ENCODE results near the gene CSRP3.
"Not testable (repeated sequence)": the region's sequence is repeated elsewhere in the genome, so short reads cannot be mapped to it uniquely, and the experiment has no call there.

The CSRP3 gene

GRCh38 chr11:19156892-19157291, 44.9 kb downstream of the CSRP3 start:
- Histone ChIP-seq H3K27me3 (ENCODE audit: control insufficient read depth in 1 of 2, insufficient read depth in 2 of 2, low read length in 2 of 2) (no peaks in the 10 kb centered on the region), H3K4me1 (ENCODE audit: insufficient read depth, low read length) (no peaks in the 10 kb centered on the region), H3K4me3 (ENCODE audit: low read depth in 1 of 2, low read length in 2 of 2) (no peak overlapping the region), H3K36me3 (ENCODE audit: insufficient read depth, low read length) (peaks cover 15% of the 10 kb centered on the region), H3K9me3 (ENCODE audit: low read length) (no peaks in the 10 kb centered on the region), H3K9ac (ENCODE audit: low read length) (no peak overlapping the region), H3K27ac (ENCODE audit: low read depth, low read length) (no peak overlapping the region)

- Histone ChIP-seq H3K9me3 (ENCODE audit: low read length) (no peaks in the 10 kb centered on the region), H3K27me3 (ENCODE audit: control insufficient read depth in 1 of 2, insufficient read depth in 2 of 2, low read length in 2 of 2) (no peaks in the 10 kb centered on the region), H3K9ac (ENCODE audit: low read length) (no peak overlapping the region), H3K36me3 (ENCODE audit: insufficient read depth, low read length) (no peaks in the 10 kb centered on the region), H3K4me1 (ENCODE audit: insufficient read depth, low read length) (no peaks in the 10 kb centered on the region), H3K4me3 (ENCODE audit: low read depth in 1 of 2, low read length in 2 of 2) (no peak overlapping the region), H3K27ac (ENCODE audit: low read depth, low read length) (no peak overlapping the region)
Measured at GRCh38 chr11:19145319-19145718, 56.5 kb downstream of the CSRP3 start.

GRCh38 chr11:19136884-19137283, 64.9 kb downstream of the CSRP3 start:
- not testable (repeated sequence) for H3K4me3 ChIP-seq (ENCODE audit: low read depth in 1 of 2, low read length in 2 of 2); H3K27ac ChIP-seq (ENCODE audit: low read depth, low read length); H3K4me1 ChIP-seq (ENCODE audit: insufficient read depth, low read length); H3K9ac ChIP-seq (ENCODE audit: low read length); H3K36me3 ChIP-seq (ENCODE audit: insufficient read depth, low read length); H3K27me3 ChIP-seq (ENCODE audit: control insufficient read depth in 1 of 2, insufficient read depth in 2 of 2, low read length in 2 of 2); H3K9me3 ChIP-seq (ENCODE audit: low read length)

GRCh38 chr11:19134004-19134403, 67.8 kb downstream of the CSRP3 start:
- Histone ChIP-seq H3K9me3 (ENCODE audit: low read length) (no peaks in the 10 kb centered on the region), H3K36me3 (ENCODE audit: insufficient read depth, low read length) (no peaks in the 10 kb centered on the region), H3K27me3 (ENCODE audit: control insufficient read depth in 1 of 2, insufficient read depth in 2 of 2, low read length in 2 of 2) (no peaks in the 10 kb centered on the region), H3K27ac (ENCODE audit: low read depth, low read length) (no peak overlapping the region), H3K4me1 (ENCODE audit: insufficient read depth, low read length) (no peaks in the 10 kb centered on the region), H3K9ac (ENCODE audit: low read length) (no peak overlapping the region), H3K4me3 (ENCODE audit: low read depth in 1 of 2, low read length in 2 of 2) (no peak overlapping the region)
